GM19463 (cell line): ENCODE results near the gene VWCE.
A peak's percentile ranks its signal among the peaks of the same experiment; 100 is the strongest.

ENCODE experiments used
- ATAC-seq: cut with Tn5 transposase; IDR thresholded peaks from one replicate; pipeline ENCODE4 v1.9.1; 2021; ENCODE audit warnings: mild to moderate bottlenecking, moderate library complexity; ENCODE audit not compliant: unreplicated experiment

VWCE gene

DNA sequence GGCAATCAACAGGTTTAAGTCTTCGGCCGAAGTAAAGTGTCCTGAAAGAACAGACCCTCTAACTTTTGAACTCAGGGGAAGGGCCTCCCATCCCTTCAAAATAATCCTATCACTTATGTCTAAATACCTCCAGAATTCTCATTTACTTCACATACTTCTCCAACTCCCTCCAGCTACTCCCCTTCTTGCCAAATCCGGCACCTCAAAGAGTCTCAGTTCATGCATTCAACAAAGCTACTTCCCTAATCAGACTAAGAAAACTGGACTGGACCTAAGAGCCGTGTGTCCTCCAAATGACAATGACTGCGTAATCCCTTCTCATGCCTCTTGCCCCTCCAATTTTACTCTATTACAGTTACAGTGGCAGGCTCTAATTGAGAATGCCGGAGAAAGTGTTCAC lies 36.5 kb upstream of the VWCE start:
- ATAC-seq = no peak

DNA sequence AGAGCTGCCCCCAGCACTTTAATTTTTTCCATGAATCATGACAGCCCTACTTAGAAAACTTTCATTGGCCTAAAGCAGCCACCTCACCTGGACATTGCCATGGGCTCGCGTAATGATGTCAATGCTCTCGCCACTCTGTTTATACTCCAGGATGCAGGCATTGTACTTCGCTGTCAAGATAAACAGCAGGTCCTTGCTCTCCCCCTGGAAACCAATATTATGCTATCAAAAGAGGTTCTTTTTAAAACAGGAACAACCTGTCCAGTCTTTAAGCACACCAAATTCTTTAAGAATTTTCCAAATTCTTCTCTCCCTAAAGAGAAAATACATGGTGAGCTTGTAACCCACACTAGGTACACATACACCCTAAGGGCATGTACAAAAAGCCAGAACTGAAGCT lies 34.8 kb upstream of the VWCE start:
- no peak for ATAC-seq

- ATAC-seq = no peak
Observed at GRCh38 chr11:61328351-61328750, 33.2 kb upstream of the VWCE start.

DNA sequence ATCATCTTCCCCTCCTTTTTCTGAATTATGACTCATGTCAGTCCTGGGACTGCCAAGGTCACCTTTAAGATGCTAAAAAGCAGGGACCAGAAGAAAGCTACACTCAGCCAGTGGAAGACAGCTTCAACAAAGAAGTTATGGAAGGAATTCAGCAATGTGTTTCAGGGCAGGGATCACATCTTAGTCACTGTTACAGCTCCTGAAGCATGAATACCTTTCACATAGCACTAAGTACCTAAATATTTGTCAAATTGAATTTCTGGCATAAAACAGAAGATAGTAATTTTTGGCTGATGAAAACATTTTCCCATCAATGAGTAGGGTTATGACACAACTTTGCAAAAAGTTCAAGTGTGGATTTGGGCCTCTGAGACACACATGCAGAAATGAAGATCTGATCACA lies 32.6 kb upstream of the VWCE start:
- ATAC-seq = no peak

GRCh38 chr11:61325649-61326414 lies 30.7 kb upstream of the VWCE start:
- no peak for ATAC-seq

DNA sequence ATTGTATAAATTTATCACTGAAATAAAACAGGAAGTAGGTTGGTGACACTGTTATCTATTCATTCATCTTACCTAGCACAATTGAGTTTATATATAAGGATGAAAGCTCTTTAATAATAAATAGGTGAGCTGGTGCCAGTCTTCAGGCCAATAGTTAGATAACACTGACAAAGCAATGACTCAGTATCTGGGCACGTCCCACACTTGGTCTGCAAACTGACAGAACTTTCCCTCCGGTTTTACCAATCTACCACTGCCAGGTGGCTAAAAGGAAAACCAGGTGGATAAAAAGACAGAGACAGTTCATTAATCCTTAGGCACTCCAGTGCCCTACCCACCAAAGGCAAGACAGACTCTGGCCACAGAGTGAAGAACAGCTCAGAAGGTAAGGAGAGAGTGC lies 20.1 kb upstream of the VWCE start:
- ATAC-seq = no peak

GRCh38 chr11:61310749-61311148 lies 15.6 kb upstream of the VWCE start:
- ATAC-seq = no peak

GRCh38 chr11:61309739-61310138 lies 14.6 kb upstream of the VWCE start:
- ATAC-seq = no peak

- no peak for ATAC-seq
Observed at GRCh38 chr11:61309141-61309540, 14.0 kb upstream of the VWCE start.

- ATAC-seq = no peak
Observed at GRCh38 chr11:61307354-61307753, 12.2 kb upstream of the VWCE start.

- ATAC-seq = no peak
Observed at GRCh38 chr11:61306221-61306620, 11.1 kb upstream of the VWCE start.

- ATAC-seq = no peak
Observed at GRCh38 chr11:61305417-61305816, 10.3 kb upstream of the VWCE start.

- no peak for ATAC-seq
Observed at GRCh38 chr11:61303725-61304124, 8.6 kb upstream of the VWCE start.

DNA sequence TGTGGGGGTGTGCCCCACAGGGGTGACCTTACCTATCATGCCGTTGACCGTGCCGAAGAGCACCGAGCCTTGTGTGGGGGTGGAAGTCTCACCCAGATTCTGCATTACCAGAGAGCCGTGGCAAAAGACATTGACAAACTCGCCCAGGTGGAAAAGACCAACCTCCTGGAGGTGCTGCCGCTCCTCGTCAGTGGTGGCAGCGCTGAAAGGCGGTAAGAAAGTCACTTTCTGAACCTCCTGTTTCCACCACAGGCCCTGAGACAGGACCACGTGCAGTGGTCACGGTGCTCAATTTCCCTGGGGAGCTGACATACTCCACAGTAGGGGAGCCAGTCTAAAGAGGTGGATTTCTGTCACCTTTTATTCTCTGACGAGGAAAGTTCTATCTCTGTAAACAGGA lies 7.4 kb upstream of the VWCE start:
- no peak for ATAC-seq

DNA sequence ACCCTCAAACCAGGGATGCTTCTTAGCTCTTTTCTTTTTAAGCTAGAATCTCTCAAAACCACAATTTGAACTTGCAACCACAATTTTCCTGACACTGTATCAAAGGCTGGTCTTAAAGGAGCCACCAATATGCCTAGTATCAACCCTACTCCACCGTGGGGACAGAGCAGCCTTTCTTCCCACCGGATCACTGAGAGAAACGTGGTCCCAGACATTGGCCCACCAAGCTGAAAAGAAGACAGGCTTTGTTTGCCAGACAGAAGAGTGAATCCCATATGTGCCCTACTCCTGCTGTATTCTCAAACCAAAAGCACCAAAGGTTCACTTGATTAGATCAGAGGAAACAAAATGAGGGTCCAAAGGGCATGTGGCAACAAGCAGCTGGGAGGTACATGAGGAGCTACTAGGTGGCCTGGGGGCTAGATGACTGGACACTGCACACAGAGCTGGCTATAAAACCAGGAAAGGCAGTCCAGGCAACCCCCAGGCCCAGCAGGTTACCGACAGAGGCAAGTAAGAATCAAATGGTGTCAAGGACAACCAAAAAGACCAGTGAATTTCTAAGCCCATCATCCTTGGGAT lies 3.6 kb upstream of the VWCE start:
- no peak for ATAC-seq

GRCh38 chr11:61297746-61298145 lies 2.6 kb upstream of the VWCE start:
- no peak for ATAC-seq

DNA sequence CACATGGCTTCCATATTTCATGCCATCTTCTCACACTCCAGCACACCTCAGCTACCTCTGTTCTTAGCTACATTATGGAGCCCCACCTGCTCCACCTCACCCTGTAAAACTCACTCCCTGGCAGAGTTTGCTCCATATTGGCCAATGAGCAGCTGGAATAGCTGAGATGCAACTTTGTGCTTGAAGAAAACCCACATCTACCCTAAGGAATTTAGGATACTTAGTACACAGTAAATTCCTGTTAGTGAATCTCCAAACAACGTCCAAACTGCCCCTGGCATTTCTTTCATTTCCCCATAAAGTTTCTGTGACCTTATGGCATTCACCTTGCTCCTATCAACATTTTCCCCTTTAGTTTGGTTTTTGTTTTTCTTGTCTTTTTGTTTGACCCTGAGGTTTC lies 2.2 kb upstream of the VWCE start:
- no peak for ATAC-seq

DNA sequence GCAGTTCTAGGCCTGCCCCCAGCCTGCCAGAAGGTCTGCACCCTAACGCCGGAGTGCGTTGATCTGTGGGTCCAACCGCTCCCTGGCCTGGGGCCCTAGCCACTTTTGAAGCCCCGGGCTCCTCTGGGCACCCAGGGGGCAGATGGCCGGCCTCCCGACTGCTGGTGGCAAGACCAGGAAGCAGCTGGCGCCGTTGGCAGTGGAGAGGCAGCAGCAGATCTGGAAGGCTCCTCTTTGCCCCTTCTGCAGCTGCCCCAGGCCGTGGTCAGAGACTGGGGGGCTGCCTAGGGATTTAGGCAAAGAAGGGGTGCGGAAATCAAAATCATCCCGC lies 445 bp upstream of the VWCE start:
- no peak for ATAC-seq

GRCh38 chr11:61293867-61294716 lies 1.0 kb downstream of the VWCE start:
- ATAC-seq = peak; percentile 38

DNA sequence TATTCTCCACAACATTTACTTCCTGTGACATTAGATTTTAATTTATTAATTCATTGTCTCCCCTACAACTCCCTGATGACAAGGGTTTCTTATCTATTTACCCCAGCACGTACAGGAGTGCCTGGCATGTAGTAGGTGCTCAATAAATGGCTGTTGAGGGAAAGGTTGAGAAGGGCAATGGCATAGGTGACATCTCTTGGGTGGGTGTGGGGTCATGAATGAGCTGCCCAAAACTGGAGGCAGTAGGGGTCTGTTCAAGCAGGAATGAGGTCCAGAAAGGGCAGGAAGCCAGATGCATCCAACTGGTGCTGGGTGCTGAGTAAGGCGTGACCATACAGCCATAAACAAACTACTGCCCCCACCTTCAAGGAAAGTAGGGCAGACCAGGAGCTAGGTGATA lies 2.8 kb downstream of the VWCE start:
- ATAC-seq = no peak

GRCh38 chr11:61290905-61291690 lies 4.0 kb downstream of the VWCE start:
- ATAC-seq = no peak
